HG02798 (cell line): ENCODE results near the gene TMEM92.

ENCODE experiments used
- ATAC-seq: cut with Tn5 transposase; IDR thresholded peaks from one replicate; pipeline ENCODE4 v1.9.1; 2021; ENCODE audit warnings: mild to moderate bottlenecking; ENCODE audit not compliant: unreplicated experiment, poor library complexity

TMEM92 gene

GRCh38 chr17:50274142-50274896 lies at the start of gene TMEM92:
TSS of gene TMEM92 (plus strand) at chr17:50274466. CDS start at chr17:50274502, 36 bp downstream.
- no peak for ATAC-seq

- ATAC-seq: no peak
Observed at GRCh38 chr17:50225701-50226240, 48.5 kb upstream of the TMEM92 start.

- no peak for ATAC-seq
Observed at GRCh38 chr17:50234581-50234980, 39.7 kb upstream of the TMEM92 start.

- ATAC-seq: no peak
Observed at GRCh38 chr17:50237901-50238300, 36.4 kb upstream of the TMEM92 start.

- ATAC-seq: no peak
Observed at GRCh38 chr17:50238601-50239280, 35.5 kb upstream of the TMEM92 start.

GRCh38 chr17:50239937-50240336 lies 34.3 kb upstream of the TMEM92 start:
- ATAC-seq: no peak

GRCh38 chr17:50240851-50241250 lies 33.4 kb upstream of the TMEM92 start:
- ATAC-seq: no peak

- ATAC-seq: no peak
Observed at GRCh38 chr17:50241431-50241830, 32.8 kb upstream of the TMEM92 start.

- no peak for ATAC-seq
Observed at GRCh38 chr17:50244771-50245170, 29.5 kb upstream of the TMEM92 start.

- no peak for ATAC-seq
Observed at GRCh38 chr17:50248255-50248654, 26.0 kb upstream of the TMEM92 start.

GRCh38 chr17:50252781-50253180 lies 21.5 kb upstream of the TMEM92 start:
- ATAC-seq: no peak

- ATAC-seq: no peak
Observed at GRCh38 chr17:50255766-50256635, 18.3 kb upstream of the TMEM92 start.

- ATAC-seq: no peak
Observed at GRCh38 chr17:50256826-50257618, 17.2 kb upstream of the TMEM92 start.

- ATAC-seq: no peak
Observed at GRCh38 chr17:50257676-50258224, 16.5 kb upstream of the TMEM92 start.

GRCh38 chr17:50258647-50259476 lies 15.4 kb upstream of the TMEM92 start:
- no peak for ATAC-seq

GRCh38 chr17:50259477-50260324 lies 14.6 kb upstream of the TMEM92 start:
- ATAC-seq: no peak

- no peak for ATAC-seq
Observed at GRCh38 chr17:50260501-50260911, 13.8 kb upstream of the TMEM92 start.
